Cardiac muscle cell (in vitro differentiated cells and primary cell): ENCODE measurements around the gene VWA8. TPM values are rescaled to one million over a fixed set of nuclear protein-coding genes. Genes with fewer than 3 reads are reported as not detected.

ENCODE experiments used
- DNase-seq, 2 donors: peaks; one replicate each; pipeline versions ENCODE4 v3.0.0 to v3.0.0-alpha.2; 2010 to 2017; ENCODE audit warnings: low read depth in 1 of 2, low spot score in 1 of 2
- H3K27ac ChIP-seq: fragments of 200-600 bp; sonication (generic); 2 replicates; pipeline ENCODE4 v1.5.1; 2016
- H3K27me3 ChIP-seq: fragments of 200-600 bp; sonication (generic); 2 replicates; pipeline ENCODE4 v1.6.0; 2016; ENCODE audit warnings: control low read depth
- H3K36me3 ChIP-seq: fragments of 200-600 bp; sonication (generic); 2 replicates; pipeline ENCODE4 v1.5.1; 2016; ENCODE audit warnings: control low read depth
- H3K4me1 ChIP-seq: fragments of 200-600 bp; sonication (generic); 2 replicates; pipeline ENCODE4 v1.8.1; 2017; ENCODE audit warnings: low read depth, mild to moderate bottlenecking, mixed run types
- H3K4me3 ChIP-seq: fragments of 200-600 bp; sonication (generic); 2 replicates; pipeline ENCODE4 v1.5.1; 2016; ENCODE audit warnings: mild to moderate bottlenecking
- H3K9me3 ChIP-seq: fragments of 200-600 bp; sonication (generic); 2 replicates; pipeline ENCODE4 v1.5.1; 2017; ENCODE audit warnings: low read depth, mild to moderate bottlenecking, control low read depth
- polyA plus RNA-seq: library from polyadenylated mRNA; unstranded; fragments of >200 nt; fragmentation: Nextera tagmentation; extraction: Ambion mirVana; gene quantifications from 2 replicates; pipeline ENCODE4 v1.2.1, GENCODE V29; 2016
- total RNA-seq: library from RNA; depleted of rRNA; stranded (reverse); fragments of >200 nt; gene quantifications from 2 replicates; pipeline ENCODE4 v1.2.3, GENCODE V29; 2016
- TF ChIP-seq, protein P1 (sequence below): IDR thresholded peaks from 2 replicates; pipeline ENCODE4 v1.5.1; 2012; ENCODE audit warnings: low read depth, mild to moderate bottlenecking, low read length

VWA8 gene
- total and polyA plus RNA-seq, 2 experiments from 2014 or later: 9.4 to 22.9 TPM

DNA sequence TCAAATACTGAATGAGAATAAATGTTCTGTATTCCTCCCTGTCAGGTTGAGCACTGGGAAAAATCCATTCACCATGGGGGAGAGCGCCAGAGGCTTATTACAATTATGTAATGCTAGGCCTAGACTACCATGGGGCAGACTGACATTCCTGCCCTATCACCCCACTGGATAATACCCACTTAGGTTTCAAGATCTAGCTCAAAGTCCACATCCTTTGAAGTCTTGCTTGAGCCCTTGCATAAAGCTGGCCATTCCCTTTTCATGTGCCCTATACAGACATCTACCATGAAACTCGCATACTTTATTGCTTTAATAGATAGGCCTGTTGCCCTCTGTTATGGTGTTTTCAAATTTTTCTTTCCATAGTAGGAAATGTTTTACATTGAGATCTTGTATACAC is 354.3 kb downstream of the VWA8 start:
- H3K27me3 ChIP-seq: no peaks in the 10 kb centered on the region
- TF ChIP-seq, protein P1, sequence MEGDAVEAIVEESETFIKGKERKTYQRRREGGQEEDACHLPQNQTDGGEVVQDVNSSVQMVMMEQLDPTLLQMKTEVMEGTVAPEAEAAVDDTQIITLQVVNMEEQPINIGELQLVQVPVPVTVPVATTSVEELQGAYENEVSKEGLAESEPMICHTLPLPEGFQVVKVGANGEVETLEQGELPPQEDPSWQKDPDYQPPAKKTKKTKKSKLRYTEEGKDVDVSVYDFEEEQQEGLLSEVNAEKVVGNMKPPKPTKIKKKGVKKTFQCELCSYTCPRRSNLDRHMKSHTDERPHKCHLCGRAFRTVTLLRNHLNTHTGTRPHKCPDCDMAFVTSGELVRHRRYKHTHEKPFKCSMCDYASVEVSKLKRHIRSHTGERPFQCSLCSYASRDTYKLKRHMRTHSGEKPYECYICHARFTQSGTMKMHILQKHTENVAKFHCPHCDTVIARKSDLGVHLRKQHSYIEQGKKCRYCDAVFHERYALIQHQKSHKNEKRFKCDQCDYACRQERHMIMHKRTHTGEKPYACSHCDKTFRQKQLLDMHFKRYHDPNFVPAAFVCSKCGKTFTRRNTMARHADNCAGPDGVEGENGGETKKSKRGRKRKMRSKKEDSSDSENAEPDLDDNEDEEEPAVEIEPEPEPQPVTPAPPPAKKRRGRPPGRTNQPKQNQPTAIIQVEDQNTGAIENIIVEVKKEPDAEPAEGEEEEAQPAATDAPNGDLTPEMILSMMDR: no peak
- no peaks in the 10 kb centered on the region for H3K9me3 ChIP-seq
- peaks cover 21% of the 10 kb centered on the region for H3K36me3 ChIP-seq
- no peak overlapping the region for H3K27ac ChIP-seq
- no peak overlapping the region for H3K4me3 ChIP-seq
- no peaks in the 10 kb centered on the region for H3K4me1 ChIP-seq
- peak in 1 of 2 donors; percentile 34 for DNase-seq

DNA sequence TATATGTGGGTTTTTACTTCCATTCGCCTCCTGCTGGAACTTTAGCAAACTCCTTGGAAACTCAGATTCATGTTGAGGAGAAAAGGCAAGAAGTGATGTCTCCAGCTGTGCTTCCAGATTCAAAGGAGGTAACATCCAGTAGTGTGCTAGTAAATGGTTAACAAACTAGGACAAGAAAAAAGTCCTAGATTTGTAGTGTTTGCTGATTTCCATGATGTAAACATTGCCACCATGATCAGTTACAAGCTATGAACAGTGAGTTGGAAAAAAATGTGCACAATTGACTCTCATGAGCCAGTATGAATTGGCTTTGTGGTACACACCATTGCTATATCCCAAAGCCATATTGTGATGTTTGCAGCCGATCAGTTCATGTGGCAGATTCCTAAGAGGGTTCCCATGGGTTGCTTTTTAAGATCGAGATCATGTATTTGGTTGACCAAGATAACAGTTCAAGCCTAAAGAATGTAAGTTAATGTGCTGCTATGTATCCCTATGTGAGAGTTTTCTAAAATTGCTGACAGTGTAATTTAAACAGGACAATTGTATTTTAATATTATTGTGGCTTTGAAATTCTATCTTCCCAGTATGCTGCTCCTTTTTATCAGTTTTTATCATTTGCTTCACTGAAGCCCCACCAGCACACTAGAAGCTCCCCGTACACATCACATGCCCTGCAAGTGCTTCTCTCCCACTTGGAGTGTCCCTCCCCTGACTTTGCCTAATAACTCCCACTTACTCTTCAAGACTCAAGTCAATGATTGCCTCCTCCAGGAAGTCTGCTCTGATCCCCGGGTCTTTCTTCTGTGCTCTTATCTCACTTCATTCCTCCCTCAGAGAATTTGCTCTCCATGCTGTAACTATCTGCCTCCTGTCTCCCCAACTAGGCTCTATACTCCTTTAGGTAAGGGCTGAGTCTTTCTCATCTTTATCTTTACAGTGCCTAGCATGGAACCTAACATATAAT is 355.3 kb downstream of the VWA8 start:
- DNase-seq: no peak
- Histone ChIP-seq H3K4me3 (no peak overlapping the region), H3K27me3 (no peaks in the 10 kb centered on the region), H3K9me3 (no peaks in the 10 kb centered on the region), H3K27ac (no peak overlapping the region), H3K36me3 (peaks cover 16% of the 10 kb centered on the region), H3K4me1 (no peaks in the 10 kb centered on the region)
- TF ChIP-seq, protein P1: no peak

DNA sequence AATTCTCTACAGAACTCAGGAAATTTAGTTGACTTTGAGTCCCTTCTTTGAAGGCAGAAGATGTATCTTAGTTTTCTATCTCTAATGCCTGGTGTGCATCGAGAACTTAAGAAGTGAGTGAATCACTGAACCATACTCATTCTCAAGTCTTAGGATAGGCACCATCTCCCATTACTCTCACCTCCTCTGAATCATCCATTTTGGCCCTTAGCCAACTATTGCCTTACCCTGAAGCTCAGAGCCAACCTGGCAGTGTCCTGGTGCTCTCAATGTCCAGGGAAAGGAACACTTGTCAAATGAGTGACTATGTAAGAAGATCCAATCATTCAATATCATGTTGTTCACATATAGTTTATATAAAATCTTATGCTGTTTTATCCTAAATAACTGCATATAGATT is 357.0 kb downstream of the VWA8 start:
- Histone ChIP-seq H3K4me1 (no peaks in the 10 kb centered on the region), H3K27ac (no peak overlapping the region), H3K27me3 (no peaks in the 10 kb centered on the region), H3K36me3 (peaks cover 5% of the 10 kb centered on the region), H3K9me3 (no peaks in the 10 kb centered on the region), H3K4me3 (no peak overlapping the region)
- peak in 1 of 2 donors; percentile 56 for DNase-seq
- TF ChIP-seq, protein P1: no peak

DNA sequence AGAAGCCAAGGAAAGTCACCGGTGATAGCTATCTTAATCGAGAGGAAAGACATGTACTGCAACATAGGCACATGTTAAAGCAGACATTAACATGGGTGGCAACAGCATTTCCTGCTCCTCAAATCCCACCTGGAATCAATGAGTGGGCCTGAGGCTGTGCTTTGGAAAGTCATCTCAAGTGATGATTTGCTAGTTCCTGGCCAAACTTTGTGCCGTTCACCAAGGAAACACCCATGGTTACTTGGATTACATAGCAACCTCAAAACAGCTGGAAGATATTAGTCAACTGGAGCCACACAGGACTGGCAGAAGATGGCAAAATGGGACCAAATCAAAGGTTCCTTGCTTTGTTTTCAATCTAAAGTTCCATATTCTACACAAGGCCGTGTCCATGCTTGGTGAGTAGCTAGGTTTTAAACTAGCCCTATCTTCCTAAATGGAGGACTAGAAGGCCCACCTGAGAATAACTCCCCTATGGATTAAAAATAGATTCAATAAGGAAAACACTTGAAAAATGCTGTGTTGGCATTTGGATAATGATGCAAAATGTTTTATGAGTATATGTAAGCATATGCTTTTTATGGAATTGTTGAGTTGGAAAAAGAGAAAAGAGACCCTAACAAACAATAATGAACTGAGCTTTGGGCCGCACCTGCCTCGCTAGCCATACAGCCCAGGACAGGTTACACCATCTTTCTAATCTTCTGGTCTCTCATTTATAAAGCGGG is 359.0 kb downstream of the VWA8 start:
- no peak for DNase-seq
- no peak overlapping the region for H3K27ac ChIP-seq
- H3K27me3 ChIP-seq: no peaks in the 10 kb centered on the region
- peaks cover 7% of the 10 kb centered on the region for H3K36me3 ChIP-seq
- H3K4me3 ChIP-seq: no peak overlapping the region
- TF ChIP-seq, protein P1: no peak
- H3K9me3 ChIP-seq: no peaks in the 10 kb centered on the region
- no peaks in the 10 kb centered on the region for H3K4me1 ChIP-seq

DNA sequence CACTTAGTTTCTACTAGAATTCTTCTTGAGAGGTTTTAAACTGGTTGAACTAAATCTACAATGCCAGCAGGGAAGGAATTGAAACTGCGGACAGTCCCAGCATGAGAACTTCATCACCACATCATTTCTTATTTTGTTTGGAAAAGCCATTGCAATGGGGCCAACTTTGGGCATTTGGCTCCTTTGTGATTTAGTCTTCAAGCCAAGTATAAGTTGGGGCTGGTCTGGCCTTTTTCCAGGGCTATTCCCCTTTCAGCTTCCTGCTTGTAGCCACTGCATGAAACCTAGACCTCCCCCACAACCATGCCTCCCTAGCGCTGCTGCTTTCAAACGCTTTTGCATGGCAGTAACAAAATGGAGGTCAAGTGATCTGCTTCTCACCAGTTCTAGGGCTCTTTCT is 361.3 kb downstream of the VWA8 start:
- Histone ChIP-seq H3K9me3 (no peaks in the 10 kb centered on the region), H3K36me3 (peaks cover 3% of the 10 kb centered on the region), H3K4me3 (no peak overlapping the region), H3K27me3 (no peaks in the 10 kb centered on the region), H3K4me1 (no peaks in the 10 kb centered on the region), H3K27ac (no peak overlapping the region)
- TF ChIP-seq, protein P1: no peak
- no peak for DNase-seq
